Measurements from ENCODE around the gene THEMIS.

THEMIS gene

DNA sequence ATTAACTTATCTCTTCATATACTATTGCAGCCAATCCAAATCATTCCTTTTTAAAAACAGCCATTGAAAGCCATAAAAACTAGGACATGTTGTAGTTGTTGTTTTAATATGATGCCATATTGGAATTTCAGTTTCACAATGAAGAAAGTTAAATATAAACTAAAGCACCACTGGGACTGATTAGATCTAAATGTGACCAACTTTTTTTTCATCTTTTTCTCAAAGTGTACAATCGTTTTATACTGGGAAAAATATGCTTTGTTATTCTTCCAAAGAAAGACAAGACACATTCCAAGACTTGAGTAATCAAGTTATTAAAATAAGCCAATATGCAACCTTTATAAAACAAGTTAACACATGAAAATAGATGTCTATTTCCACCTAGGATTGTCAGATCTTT lies 68.5 kb downstream of the THEMIS start:
- TF ChIP-seq, protein P1, sequence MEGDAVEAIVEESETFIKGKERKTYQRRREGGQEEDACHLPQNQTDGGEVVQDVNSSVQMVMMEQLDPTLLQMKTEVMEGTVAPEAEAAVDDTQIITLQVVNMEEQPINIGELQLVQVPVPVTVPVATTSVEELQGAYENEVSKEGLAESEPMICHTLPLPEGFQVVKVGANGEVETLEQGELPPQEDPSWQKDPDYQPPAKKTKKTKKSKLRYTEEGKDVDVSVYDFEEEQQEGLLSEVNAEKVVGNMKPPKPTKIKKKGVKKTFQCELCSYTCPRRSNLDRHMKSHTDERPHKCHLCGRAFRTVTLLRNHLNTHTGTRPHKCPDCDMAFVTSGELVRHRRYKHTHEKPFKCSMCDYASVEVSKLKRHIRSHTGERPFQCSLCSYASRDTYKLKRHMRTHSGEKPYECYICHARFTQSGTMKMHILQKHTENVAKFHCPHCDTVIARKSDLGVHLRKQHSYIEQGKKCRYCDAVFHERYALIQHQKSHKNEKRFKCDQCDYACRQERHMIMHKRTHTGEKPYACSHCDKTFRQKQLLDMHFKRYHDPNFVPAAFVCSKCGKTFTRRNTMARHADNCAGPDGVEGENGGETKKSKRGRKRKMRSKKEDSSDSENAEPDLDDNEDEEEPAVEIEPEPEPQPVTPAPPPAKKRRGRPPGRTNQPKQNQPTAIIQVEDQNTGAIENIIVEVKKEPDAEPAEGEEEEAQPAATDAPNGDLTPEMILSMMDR (IDR thresholded peaks at IDR 0.05; ENCODE audit: low read depth, low read length) = no peak
- no peak for TF ChIP-seq EZH2phosphoT487 (IDR thresholded peaks at IDR 0.05; ENCODE audit: low read depth)
- Histone ChIP-seq H3K79me2 (ENCODE audit: low read length) (no peaks in the 10 kb centered on the region), H3K9ac (ENCODE audit: low read length) (no peak overlapping the region), H3K4me2 (ENCODE audit: low read length) (no peak overlapping the region), H2AFZ (ENCODE audit: low read depth, low read length) (no peak overlapping the region), H3K4me3 (ENCODE audit: low read length) (no peak overlapping the region), H3K4me1 (ENCODE audit: low read length) (no peaks in the 10 kb centered on the region), H3K27me3 (ENCODE audit: low read depth, low read length) (no peaks in the 10 kb centered on the region), H4K20me1 (ENCODE audit: insufficient read depth, low read length) (no peaks in the 10 kb centered on the region), H3K27ac (ENCODE audit: low read length) (no peak overlapping the region), H3K36me3 (replicated peaks; ENCODE audit: low read depth, low read length) (no peaks in the 10 kb centered on the region), H3K9me3 (ENCODE audit: insufficient read depth, low read length) (no peaks in the 10 kb centered on the region)

DNA sequence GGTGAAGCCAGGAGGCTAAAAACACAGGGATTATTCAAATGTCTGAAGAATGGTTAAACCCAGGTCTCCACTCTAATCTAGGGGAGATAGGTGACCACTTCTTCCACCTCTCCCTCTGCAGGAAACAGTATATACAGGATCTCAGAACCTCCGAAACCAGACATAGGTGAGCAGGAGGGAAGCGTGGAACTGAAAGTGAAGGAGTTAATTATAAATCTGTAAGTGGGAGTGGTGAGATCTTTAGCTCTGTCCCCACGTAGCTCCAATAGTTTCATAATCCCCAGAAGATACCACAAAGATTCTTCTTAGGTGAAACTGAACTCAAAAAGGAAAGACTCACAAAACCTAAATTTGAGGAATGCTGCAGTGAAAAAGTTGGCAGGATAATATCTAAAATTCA lies 76.8 kb downstream of the THEMIS start:
- H3K27ac ChIP-seq (ENCODE audit: low read length) = no peak overlapping the region
- no peak overlapping the region for H3K9ac ChIP-seq (ENCODE audit: low read length)
- no peaks in the 10 kb centered on the region for H3K9me3 ChIP-seq (ENCODE audit: insufficient read depth, low read length)
- no peak overlapping the region for H2AFZ ChIP-seq (ENCODE audit: low read depth, low read length)
- H3K4me3 ChIP-seq (ENCODE audit: low read length) = no peak overlapping the region
- no peak for TF ChIP-seq EZH2phosphoT487 (IDR thresholded peaks at IDR 0.05; ENCODE audit: low read depth)
- TF ChIP-seq, protein P1 (IDR thresholded peaks at IDR 0.05; ENCODE audit: low read depth, low read length) = no peak
- H4K20me1 ChIP-seq (ENCODE audit: insufficient read depth, low read length) = no peaks in the 10 kb centered on the region
- H3K4me1 ChIP-seq (ENCODE audit: low read length) = peaks cover 7% of the 10 kb centered on the region
- H3K79me2 ChIP-seq (ENCODE audit: low read length) = no peaks in the 10 kb centered on the region
- H3K27me3 ChIP-seq (ENCODE audit: low read depth, low read length) = no peaks in the 10 kb centered on the region
- peak overlapping the region; percentile 28; the same call in 1 of the 2 replicates for H3K4me2 ChIP-seq (ENCODE audit: low read length)
- no peaks in the 10 kb centered on the region for H3K36me3 ChIP-seq (replicated peaks; ENCODE audit: low read depth, low read length)

DNA sequence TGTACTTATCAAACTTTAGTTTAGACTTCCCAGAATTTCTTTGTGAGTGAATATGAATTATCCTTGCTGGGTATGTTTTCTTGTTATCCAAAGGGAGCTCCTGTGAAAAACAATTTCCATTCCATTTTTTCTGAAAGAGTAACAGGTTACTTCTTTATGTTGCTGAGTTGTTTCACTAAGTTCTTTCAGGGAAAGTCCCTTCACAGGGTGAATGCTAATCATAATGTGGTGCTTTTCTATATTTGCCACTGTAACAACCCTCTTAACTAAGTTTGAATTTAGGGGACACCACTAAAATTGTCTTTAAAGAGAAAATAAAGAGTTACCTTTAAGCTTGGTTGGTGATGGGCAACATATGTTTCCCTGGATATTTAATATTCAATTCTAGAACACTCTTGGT lies 79.4 kb downstream of the THEMIS start:
- no peak for TF ChIP-seq EZH2phosphoT487 (IDR thresholded peaks at IDR 0.05; ENCODE audit: low read depth)
- TF ChIP-seq, protein P1 (IDR thresholded peaks at IDR 0.05; ENCODE audit: low read depth, low read length) = no peak
- H3K9me3 ChIP-seq (ENCODE audit: insufficient read depth, low read length) = no peaks in the 10 kb centered on the region
- H2AFZ ChIP-seq (ENCODE audit: low read depth, low read length) = no peak overlapping the region
- peaks cover 7% of the 10 kb centered on the region for H3K4me1 ChIP-seq (ENCODE audit: low read length)
- no peak overlapping the region for H3K4me3 ChIP-seq (ENCODE audit: low read length)
- no peaks in the 10 kb centered on the region for H3K79me2 ChIP-seq (ENCODE audit: low read length)
- H3K27me3 ChIP-seq (ENCODE audit: low read depth, low read length) = no peaks in the 10 kb centered on the region
- no peaks in the 10 kb centered on the region for H3K36me3 ChIP-seq (replicated peaks; ENCODE audit: low read depth, low read length)
- no peak overlapping the region for H3K4me2 ChIP-seq (ENCODE audit: low read length)
- H4K20me1 ChIP-seq (ENCODE audit: insufficient read depth, low read length) = no peaks in the 10 kb centered on the region
- H3K27ac ChIP-seq (ENCODE audit: low read length) = no peak overlapping the region
- H3K9ac ChIP-seq (ENCODE audit: low read length) = no peak overlapping the region

DNA sequence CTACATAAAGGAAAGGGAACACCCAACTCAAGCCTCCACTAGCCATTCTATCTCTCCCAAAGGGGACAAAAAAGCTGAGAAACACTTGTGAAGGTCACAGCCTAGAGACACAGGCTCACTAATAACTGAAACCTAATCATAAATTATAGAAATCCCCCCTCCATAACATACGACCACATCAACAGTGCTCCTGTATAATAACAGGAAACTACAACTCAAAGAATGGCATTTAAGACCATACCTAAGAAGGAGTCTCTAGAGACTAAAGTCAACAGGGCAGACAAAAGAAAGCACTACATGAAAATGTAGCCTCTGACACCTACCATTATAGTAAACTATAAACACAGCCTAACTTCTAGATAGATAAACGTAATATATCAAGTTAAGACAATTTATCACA lies 82.7 kb downstream of the THEMIS start:
- H3K27me3 ChIP-seq (ENCODE audit: low read depth, low read length) = no peaks in the 10 kb centered on the region
- no peak overlapping the region for H3K4me3 ChIP-seq (ENCODE audit: low read length)
- H3K27ac ChIP-seq (ENCODE audit: low read length) = no peak overlapping the region
- H2AFZ ChIP-seq (ENCODE audit: low read depth, low read length) = no peak overlapping the region
- no peak overlapping the region for H3K9ac ChIP-seq (ENCODE audit: low read length)
- H4K20me1 ChIP-seq (ENCODE audit: insufficient read depth, low read length) = no peaks in the 10 kb centered on the region
- no peaks in the 10 kb centered on the region for H3K9me3 ChIP-seq (ENCODE audit: insufficient read depth, low read length)
- no peaks in the 10 kb centered on the region for H3K36me3 ChIP-seq (replicated peaks; ENCODE audit: low read depth, low read length)
- TF ChIP-seq, protein P1 (IDR thresholded peaks at IDR 0.05; ENCODE audit: low read depth, low read length) = no peak
- TF ChIP-seq EZH2phosphoT487 (IDR thresholded peaks at IDR 0.05; ENCODE audit: low read depth) = no peak
- no peaks in the 10 kb centered on the region for H3K79me2 ChIP-seq (ENCODE audit: low read length)
- H3K4me2 ChIP-seq (ENCODE audit: low read length) = no peak overlapping the region
- H3K4me1 ChIP-seq (ENCODE audit: low read length) = no peaks in the 10 kb centered on the region
